HL-60 (cell line): Measurements from ENCODE around the gene BCAS4.

ENCODE experiments used
- DNase-seq, 2 experiments: peaks; one replicate each; pipeline ENCODE4 v3.0.0-alpha.2; 2010 to 2020; ENCODE audit warnings: low read depth in 1 of 2, low spot score in 1 of 2
- H3K27ac ChIP-seq: fragments of 250-450 bp; sonication (Bioruptor Pico); replicated peaks from 2 replicates; pipeline ENCODE4 v1.5.1; 2020; ENCODE audit warnings: mild to moderate bottlenecking, moderate library complexity
- H3K27me3 ChIP-seq: fragments of 250-450 bp; sonication (Bioruptor Pico); 2 replicates; pipeline ENCODE4 v1.5.1; 2021; ENCODE audit warnings: mild to moderate bottlenecking, moderate library complexity; ENCODE audit not compliant: insufficient read depth, poor library complexity, severe bottlenecking
- H3K4me3 ChIP-seq: replicated peaks from 2 replicates; pipeline ENCODE4 v1.5.1; 2011; ENCODE audit warnings: mild to moderate bottlenecking, control low read depth, low read length; ENCODE audit not compliant: insufficient read depth
- GABPA ChIP-seq: IDR thresholded peaks from 2 replicates; pipeline ENCODE4 v1.6.1; 2012; ENCODE audit warnings: low read depth
- POLR2AphosphoS5 ChIP-seq: IDR thresholded peaks from 2 replicates; pipeline ENCODE4 v1.6.1; 2012; ENCODE audit warnings: low read depth
- REST ChIP-seq: IDR thresholded peaks from 2 replicates; pipeline ENCODE4 v1.6.1; 2012; ENCODE audit warnings: low read depth; ENCODE audit not compliant: insufficient replicate concordance
- SPI1 ChIP-seq: IDR thresholded peaks from 2 replicates; pipeline ENCODE4 v1.6.1; 2012; ENCODE audit warnings: low read depth, mild to moderate bottlenecking, borderline replicate concordance
- TF ChIP-seq, protein P1 (sequence below): IDR thresholded peaks from one replicate; pipeline ENCODE4 v1.5.1; 2011; ENCODE audit warnings: low read length, control low read depth, inconsistent platforms; ENCODE audit not compliant: insufficient read depth

BCAS4 gene

GRCh38 chr20:50859161-50859560 lies 64.3 kb downstream of the BCAS4 start:
- TF ChIP-seq, protein P1, sequence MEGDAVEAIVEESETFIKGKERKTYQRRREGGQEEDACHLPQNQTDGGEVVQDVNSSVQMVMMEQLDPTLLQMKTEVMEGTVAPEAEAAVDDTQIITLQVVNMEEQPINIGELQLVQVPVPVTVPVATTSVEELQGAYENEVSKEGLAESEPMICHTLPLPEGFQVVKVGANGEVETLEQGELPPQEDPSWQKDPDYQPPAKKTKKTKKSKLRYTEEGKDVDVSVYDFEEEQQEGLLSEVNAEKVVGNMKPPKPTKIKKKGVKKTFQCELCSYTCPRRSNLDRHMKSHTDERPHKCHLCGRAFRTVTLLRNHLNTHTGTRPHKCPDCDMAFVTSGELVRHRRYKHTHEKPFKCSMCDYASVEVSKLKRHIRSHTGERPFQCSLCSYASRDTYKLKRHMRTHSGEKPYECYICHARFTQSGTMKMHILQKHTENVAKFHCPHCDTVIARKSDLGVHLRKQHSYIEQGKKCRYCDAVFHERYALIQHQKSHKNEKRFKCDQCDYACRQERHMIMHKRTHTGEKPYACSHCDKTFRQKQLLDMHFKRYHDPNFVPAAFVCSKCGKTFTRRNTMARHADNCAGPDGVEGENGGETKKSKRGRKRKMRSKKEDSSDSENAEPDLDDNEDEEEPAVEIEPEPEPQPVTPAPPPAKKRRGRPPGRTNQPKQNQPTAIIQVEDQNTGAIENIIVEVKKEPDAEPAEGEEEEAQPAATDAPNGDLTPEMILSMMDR: no peak
- no peak for TF ChIP-seq POLR2AphosphoS5
- no peak for TF ChIP-seq REST
- TF ChIP-seq SPI1: no peak
- TF ChIP-seq GABPA: no peak
- Histone ChIP-seq H3K27ac (no peak overlapping the region), H3K27me3 (no peaks in the 10 kb centered on the region), H3K4me3 (no peak overlapping the region)
- no peak for DNase-seq

DNA sequence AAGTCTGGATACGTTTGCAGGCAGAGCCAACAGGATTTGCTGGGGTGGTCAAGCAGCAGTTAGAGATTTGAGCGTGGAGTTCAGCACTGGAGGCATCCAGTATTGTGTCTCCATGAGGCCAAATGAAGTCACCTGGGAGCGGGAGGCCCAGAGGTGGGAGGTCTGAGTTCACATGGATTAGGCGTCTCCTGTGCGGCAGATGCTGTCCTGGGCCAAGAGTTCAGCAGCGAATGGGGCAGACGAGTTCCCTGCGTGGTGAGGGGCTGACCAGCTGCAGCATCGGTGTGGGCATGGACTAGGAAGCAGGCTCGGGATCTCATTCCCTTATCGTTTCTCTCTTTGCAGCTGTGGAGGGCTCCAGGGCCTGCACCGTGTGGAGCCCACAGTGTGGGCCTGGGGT lies 66.2 kb downstream of the BCAS4 start:
- H3K27ac ChIP-seq: no peak overlapping the region

DNA sequence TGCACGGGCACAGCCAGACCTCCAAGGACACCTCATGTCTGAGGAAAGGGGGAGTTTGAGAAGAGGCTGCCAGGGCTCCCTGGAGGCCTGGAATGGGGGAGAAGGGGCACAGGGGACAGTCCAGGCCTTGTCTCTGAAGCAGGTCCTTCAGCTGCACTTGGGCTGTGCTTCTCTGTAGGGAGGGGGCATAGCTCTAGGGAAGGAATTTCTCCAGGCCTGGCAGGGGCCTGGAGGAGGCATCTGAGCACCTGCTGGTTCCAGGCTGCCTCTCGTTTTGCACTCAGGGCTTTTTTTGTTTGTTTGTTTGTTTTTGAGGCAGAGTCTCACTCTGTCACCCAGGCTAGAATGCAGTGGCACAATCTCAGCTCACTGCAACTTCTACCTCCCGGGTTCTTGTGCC lies 67.7 kb downstream of the BCAS4 start:
- Histone ChIP-seq H3K4me3 (no peak overlapping the region), H3K27me3 (no peaks in the 10 kb centered on the region), H3K27ac (no peak overlapping the region)
- TF ChIP-seq SPI1: no peak
- TF ChIP-seq POLR2AphosphoS5: no peak
- TF ChIP-seq, protein P1: no peak
- TF ChIP-seq REST: no peak
- no peak for TF ChIP-seq GABPA
- no peak for DNase-seq

More for the DNA sequence above, 66.2 kb downstream of the BCAS4 start:
- TF ChIP-seq, protein P1: no peak
- TF ChIP-seq POLR2AphosphoS5 (no peak), REST (no peak), SPI1 (no peak), GABPA (no peak)
- H3K27me3 ChIP-seq: no peaks in the 10 kb centered on the region
- no peak overlapping the region for H3K4me3 ChIP-seq
- no peak for DNase-seq
